ENCODE data around the gene ADH7. TPM values are rescaled to one million over a fixed set of nuclear protein-coding genes. Genes with fewer than 3 reads are reported as not detected.
"Not testable (repeated sequence)": the region's sequence is repeated elsewhere in the genome, so short reads cannot be mapped to it uniquely, and the experiment has no call there.

The ADH7 gene
- total RNA-seq, 2 experiments from 2014 or later, result not detected

- POLR2A ChIA-PET, result no interaction called here
Observed at GRCh38 chr4:99430106-99430505, 5.0 kb downstream of the ADH7 start.

GRCh38 chr4:99417125-99417524 is 18.0 kb downstream of the ADH7 start:
- POLR2A ChIA-PET, result no interaction called here
- CTCF ChIA-PET, result no interaction called here

More at GRCh38 chr4:99430106-99430505, 5.0 kb downstream of the ADH7 start:
- CTCF ChIA-PET, result interaction anchor here (0.5 kb wide), 1 partner anchor 399 kb away, joined by 4 read pairs; no protein-coding TSS in a partner anchor

GRCh38 chr4:99415762-99416161 is 19.4 kb downstream of the ADH7 start:
- CTCF ChIA-PET, POLR2A ChIA-PET: not testable (repeated sequence)

- CTCF ChIA-PET, POLR2A ChIA-PET: not testable (repeated sequence)
Observed at GRCh38 chr4:99414902-99415301, 20.2 kb downstream of the ADH7 start.

DNA sequence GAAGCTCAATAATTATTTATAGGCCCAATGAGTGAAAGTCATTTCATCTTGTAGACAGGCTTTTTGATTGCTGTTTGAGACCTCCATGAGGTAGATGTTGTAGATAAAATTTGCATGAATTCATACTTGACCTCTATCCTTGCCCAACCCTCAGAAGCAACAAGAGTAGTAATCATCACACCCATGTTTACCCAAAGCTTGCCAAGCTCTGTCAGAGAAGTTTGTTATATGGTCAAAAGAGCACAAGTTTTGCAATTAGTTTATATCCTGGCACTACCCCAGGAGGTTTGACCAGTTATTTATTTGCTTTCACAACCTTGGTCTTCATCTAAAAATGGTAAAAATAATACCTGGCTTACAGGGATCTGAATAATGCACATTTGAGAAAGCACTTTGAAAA is 20.7 kb downstream of the ADH7 start:
- ChIA-PET CTCF (interaction anchor here (1.0 kb wide), 1 partner anchor 9 kb away, joined by 3 read pairs; no protein-coding TSS in a partner anchor), POLR2A (no interaction called here)

- POLR2A ChIA-PET, result no interaction called here
- CTCF ChIA-PET, result no interaction called here
Observed at GRCh38 chr4:99413140-99413539, 22.0 kb downstream of the ADH7 start.

GRCh38 chr4:99411041-99411440 is 24.1 kb downstream of the ADH7 start:
- ChIA-PET CTCF (no interaction called here), POLR2A (no interaction called here)

- POLR2A ChIA-PET, result no interaction called here
- CTCF ChIA-PET, result interaction anchor here (0.6 kb wide), 1 partner anchor 536 kb away, joined by 4 read pairs; no protein-coding TSS in a partner anchor
Observed at GRCh38 chr4:99410075-99410474, 25.1 kb downstream of the ADH7 start.

DNA sequence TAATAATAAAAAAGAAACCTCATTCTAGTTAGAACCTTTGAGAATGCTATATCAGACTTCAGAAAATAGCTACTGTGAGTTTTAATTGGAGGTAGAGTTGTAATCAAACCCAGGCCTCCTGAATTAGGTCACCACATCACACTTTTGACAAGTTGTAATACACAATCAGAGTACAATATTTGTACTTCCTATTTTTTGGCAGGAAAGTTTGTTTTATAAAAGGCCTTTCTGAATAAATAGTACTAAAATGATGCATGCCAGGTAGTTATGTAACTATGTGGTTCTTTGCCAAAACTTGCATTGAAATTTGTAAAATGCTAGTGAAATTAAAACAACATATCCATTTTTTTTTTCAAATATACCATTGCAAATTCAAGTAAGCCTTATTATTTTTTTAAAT is 26.8 kb downstream of the ADH7 start:
- POLR2A ChIA-PET, result no interaction called here

DNA sequence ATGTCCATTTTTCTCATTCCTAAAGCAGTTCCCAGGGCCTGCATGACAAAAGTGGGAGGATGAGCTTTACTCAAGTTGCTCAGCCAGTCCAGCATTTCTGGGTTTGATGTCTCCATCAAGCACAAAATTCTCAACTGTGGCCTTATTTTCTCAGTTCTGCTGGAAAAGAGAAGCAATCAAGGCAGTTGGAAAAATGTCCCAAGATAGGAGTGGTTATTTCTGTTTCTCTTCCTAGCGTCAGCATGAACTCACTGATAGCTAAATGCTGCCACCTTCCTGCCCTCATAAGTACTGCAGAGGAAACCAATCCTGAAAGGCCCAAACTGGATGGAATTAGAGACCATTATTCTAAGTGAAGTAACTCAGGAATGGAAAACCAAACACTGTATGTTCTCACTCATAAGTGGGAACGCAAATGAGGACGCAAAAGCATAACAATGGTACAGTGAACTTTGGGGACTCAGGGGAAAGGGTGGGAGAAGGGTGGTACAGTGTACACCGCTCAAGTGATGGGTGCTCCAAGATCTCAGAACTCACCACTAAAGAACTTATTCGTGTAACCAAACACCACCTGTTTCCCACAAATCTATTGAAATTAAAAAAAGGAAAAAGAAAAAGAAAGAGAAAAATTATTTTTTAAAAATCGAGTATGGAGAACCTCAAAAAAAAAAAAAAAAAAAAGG is 29.6 kb downstream of the ADH7 start:
- POLR2A ChIA-PET, result no interaction called here

More for the DNA sequence above, 26.8 kb downstream of the ADH7 start:
- CTCF ChIA-PET, result no interaction called here

GRCh38 chr4:99404595-99405287 is 30.4 kb downstream of the ADH7 start:
- CTCF ChIA-PET, result interaction anchor here (0.6 to 1.5 kb wide), 4 partner anchors 9 to 425 kb away, joined by 3 to 7 read pairs (median 4); partner anchors contain the start of gene METAP1

More for the DNA sequence above, 29.6 kb downstream of the ADH7 start:
- CTCF ChIA-PET, result interaction anchor here (0.7 to 1.5 kb wide), 4 partner anchors 8 to 410 kb away, joined by 3 to 7 read pairs (median 3); partner anchors contain the start of gene METAP1

DNA sequence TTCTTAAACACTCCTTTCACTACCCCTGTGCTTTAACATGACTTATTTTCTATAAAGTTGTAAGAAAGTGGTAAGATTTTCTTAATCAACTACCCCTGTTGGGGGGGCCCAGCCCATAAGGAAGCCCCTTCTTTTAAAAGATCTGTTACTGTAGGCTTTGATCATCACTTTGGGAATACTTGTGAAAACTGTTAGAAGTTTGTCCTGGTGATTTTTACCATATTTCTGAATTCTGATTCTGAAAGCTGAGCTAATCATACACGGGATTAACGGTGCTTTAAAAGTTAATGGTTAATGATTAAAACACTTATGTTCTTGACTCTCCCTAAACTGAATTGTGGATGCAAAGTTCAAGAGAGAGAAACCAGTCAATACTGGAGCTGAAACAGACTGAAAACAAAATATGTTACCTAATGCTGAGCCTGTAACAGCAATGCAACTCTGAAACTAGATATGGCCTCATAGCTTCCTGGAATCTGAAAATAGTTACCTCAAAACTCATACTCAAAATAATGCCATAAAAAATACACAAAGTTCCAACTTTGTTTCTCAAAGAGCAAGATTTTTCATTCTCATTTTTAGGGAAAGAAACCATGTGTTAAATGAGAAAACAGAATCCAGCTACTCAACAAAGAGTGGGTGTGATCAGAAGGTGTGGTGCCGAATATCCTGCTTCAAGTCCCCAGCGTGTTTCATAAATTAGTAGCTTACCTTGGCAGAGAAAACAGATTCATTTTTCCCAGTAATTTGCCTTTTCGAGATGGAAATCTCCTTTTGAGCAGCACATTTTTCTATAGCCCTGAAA is 31.6 kb downstream of the ADH7 start:
- CTCF ChIA-PET, result interaction anchor here (1.3 kb wide), 1 partner anchor 408 kb away, joined by 3 read pairs; the partner anchor contains the start of gene METAP1
- POLR2A ChIA-PET, result interaction anchor here (0.8 to 1.2 kb wide), 2 partner anchors 315 to 408 kb away, joined by 3 to 5 read pairs; partner anchors contain the start of genes ADH5 and METAP1

More at GRCh38 chr4:99404595-99405287, 30.4 kb downstream of the ADH7 start:
- POLR2A ChIA-PET, result interaction anchor here (1.2 kb wide), 1 partner anchor 410 kb away, joined by 5 read pairs; the partner anchor contains the start of gene METAP1

DNA sequence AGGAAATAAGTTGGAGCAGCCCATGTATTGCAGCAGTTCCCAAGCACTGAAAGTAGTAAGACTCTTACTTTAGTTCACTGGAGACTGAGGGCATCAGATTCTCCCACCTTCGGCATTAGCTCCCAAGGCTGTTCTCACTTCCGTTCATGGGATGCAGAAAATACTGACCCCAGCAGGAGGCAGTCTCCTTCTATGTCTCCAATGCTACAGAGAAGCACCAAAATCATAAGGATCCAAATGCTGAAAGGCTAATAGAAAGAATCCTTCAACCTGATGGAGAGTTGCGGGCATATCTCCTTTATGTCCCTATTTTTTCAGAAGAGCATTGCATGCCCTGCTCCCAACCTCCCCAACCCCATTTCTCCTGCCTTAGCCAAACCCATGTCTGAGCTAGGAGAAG is 32.4 kb downstream of the ADH7 start:
- CTCF ChIA-PET, result interaction anchor here (1.3 kb wide), 1 partner anchor 408 kb away, joined by 3 read pairs; the partner anchor contains the start of gene METAP1

GRCh38 chr4:99400831-99401230 is 34.3 kb downstream of the ADH7 start:
- ChIA-PET POLR2A (no interaction called here), CTCF (no interaction called here)

More for the DNA sequence above, 32.4 kb downstream of the ADH7 start:
- POLR2A ChIA-PET, result no interaction called here

DNA sequence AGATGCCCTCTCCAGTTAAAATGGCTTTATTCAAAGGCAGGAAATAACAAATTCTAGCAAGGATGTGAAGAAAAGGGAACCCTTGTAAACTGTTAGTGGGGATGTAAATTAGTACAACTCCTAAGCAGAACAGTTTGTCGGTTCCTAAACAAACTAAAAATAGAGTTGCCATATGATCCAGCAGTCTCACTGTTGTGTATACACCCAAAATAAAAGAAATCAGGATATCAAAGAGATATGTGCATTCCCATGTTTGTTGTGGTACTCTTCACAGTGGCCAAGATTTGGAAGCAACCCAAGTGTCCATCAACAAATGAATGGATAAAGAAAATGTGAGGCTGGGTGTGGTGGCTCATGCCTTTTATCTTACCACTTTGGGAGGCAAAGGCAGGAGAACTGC is 36.1 kb downstream of the ADH7 start:
- CTCF ChIA-PET, result no interaction called here
- POLR2A ChIA-PET, result no interaction called here

GRCh38 chr4:99395595-99396364 is 39.4 kb downstream of the ADH7 start:
- ChIA-PET POLR2A (no interaction called here), CTCF (no interaction called here)

DNA sequence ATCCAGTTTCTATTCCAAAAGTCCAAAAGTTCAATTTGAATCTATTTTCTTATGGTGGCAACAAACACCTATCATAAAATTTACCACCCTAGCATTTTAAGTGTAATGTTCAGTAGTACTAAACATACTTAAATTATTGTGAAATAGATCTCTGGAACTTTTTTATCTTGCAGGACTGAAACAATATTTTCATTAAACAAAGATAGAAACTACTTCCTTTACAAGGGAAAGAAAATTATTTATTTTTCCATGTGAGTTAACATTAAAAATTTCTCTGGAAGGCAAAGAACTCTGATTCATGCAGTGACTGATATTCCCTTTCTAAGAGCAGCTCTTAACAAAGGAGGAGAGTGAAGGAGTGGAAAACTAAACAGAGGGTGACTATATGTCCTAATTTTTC is 40.2 kb downstream of the ADH7 start:
- CTCF ChIA-PET, result no interaction called here
- POLR2A ChIA-PET, result no interaction called here

DNA sequence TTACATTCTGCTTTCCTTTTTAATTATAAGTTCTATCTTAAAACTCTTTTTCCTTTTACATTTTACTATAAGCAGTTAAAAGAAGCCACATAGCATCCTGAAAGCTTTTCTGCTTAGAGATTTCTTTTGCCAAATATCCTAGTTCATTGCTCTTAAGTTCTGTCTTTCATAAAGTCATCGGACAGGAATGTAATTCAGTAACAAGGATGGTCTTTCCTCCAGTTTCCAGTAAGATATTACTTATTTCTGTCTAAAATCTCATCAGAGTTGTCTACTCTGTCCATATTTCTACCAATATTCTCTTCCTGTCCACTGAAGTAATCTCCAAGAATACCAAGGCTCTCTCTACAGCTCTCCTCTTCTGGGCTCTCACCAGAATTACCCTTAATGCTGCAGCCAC is 45.1 kb downstream of the ADH7 start:
- POLR2A ChIA-PET, result no interaction called here

GRCh38 chr4:99389606-99390005 is 45.5 kb downstream of the ADH7 start:
- CTCF ChIA-PET, result interaction anchor here (0.6 kb wide), 1 partner anchor 74 kb away, joined by 3 read pairs; no protein-coding TSS in a partner anchor
- POLR2A ChIA-PET, result no interaction called here

More for the DNA sequence above, 45.1 kb downstream of the ADH7 start:
- CTCF ChIA-PET, result interaction anchor here (0.6 kb wide), 1 partner anchor 73 kb away, joined by 3 read pairs; no protein-coding TSS in a partner anchor

Data from activated CD8-positive, alpha-beta memory T cell treated with anti-CD3 and anti-CD28 coated beads for 36 hours (primary cell).